Caco-2 (cell line): ENCODE results near the gene YBX2. TPM values are rescaled to one million over a fixed set of nuclear protein-coding genes. Genes with fewer than 3 reads are reported as not detected.

ENCODE experiments used
- BruUV-seq: library from RNA; stranded (reverse); fragments of 400-500 nt; replicated peaks from 2 replicates; lab custom pipeline; 2021; lab: Mats Ljungman, UMichigan
- CTCF ChIA-PET: fragments of 300-600 bp; sonication (Branson Sonifier 250); formaldehyde crosslinking; loops from one replicate; lab custom pipeline; 2022; ENCODE audit warnings: antibody characterized with exemption; lab: Charles Lee
- POLR2A ChIA-PET: fragments of 300-600 bp; sonication (Branson Sonifier 250); formaldehyde crosslinking; loops from one replicate; lab custom pipeline; 2022; ENCODE audit warnings: antibody characterized with exemption; lab: Charles Lee
- DNase-seq, 2 experiments: peaks; one replicate each; pipeline versions ENCODE4 v3.0.0 to v3.0.0-alpha.2; 2020 to 2022
- H3K27me3 ChIP-seq: replicated peaks from 2 replicates; pipeline ENCODE4 v1.6.0; 2011; ENCODE audit warnings: low read length; ENCODE audit not compliant: control insufficient read depth, insufficient read depth
- H3K36me3 ChIP-seq: 2 replicates; pipeline ENCODE4 v1.5.1; 2011; ENCODE audit warnings: low read length; ENCODE audit not compliant: control insufficient read depth, insufficient read depth
- H3K4me1 ChIP-seq: fragments of 250-450 bp; sonication (Bioruptor Pico); 2 replicates; pipeline ENCODE4 v1.5.1; 2020; ENCODE audit warnings: mild to moderate bottlenecking
- H3K4me3 ChIP-seq: 2 replicates; pipeline ENCODE4 v1.5.1; 2011; ENCODE audit warnings: low read depth, mild to moderate bottlenecking, control low read depth, low read length
- H3K9me3 ChIP-seq: fragments of 250-450 bp; sonication (Bioruptor Pico); 2 replicates; pipeline ENCODE4 v1.5.1; 2020; ENCODE audit warnings: mild to moderate bottlenecking, moderate library complexity
- H3K27ac Mint-ChIP-seq: one replicate; pipeline ENCODE4 v1.8.0; 2022; ENCODE audit warnings: mixed read lengths; ENCODE audit not compliant: unreplicated experiment
- H3K27me3 Mint-ChIP-seq: one replicate; pipeline ENCODE4 v1.8.0; 2022; ENCODE audit warnings: mixed read lengths; ENCODE audit not compliant: insufficient read depth, unreplicated experiment
- H3K36me3 Mint-ChIP-seq: one replicate; pipeline ENCODE4 v1.8.0; 2022; ENCODE audit warnings: mild to moderate bottlenecking, mixed read lengths; ENCODE audit not compliant: insufficient read depth, unreplicated experiment
- H3K4me1 Mint-ChIP-seq: one replicate; pipeline ENCODE4 v1.8.0; 2022; ENCODE audit warnings: low read depth, mixed read lengths; ENCODE audit not compliant: unreplicated experiment
- H3K4me3 Mint-ChIP-seq: one replicate; pipeline ENCODE4 v1.8.0; 2022; ENCODE audit warnings: mild to moderate bottlenecking, moderate library complexity, mixed read lengths; ENCODE audit not compliant: unreplicated experiment
- H3K9me3 Mint-ChIP-seq: one replicate; pipeline ENCODE4 v1.8.0; 2022; ENCODE audit warnings: mixed read lengths; ENCODE audit not compliant: unreplicated experiment
- CTCF ChIP-seq, 2 experiments: fragments of 200-600 bp in 1 of 2; IDR thresholded peaks; 1 replicate in 1 of 2; 2 replicates in 1 of 2; pipeline versions ENCODE4 v1.5.1 to v1.8.0; 2011 to 2022; ENCODE audit warnings: antibody characterized with exemption in 1 of 2, control low read depth in 1 of 2, inconsistent platforms in 1 of 2, low read depth in 1 of 2, low read length in 1 of 2, mild to moderate bottlenecking in 1 of 2, moderate library complexity in 1 of 2; ENCODE audit not compliant: insufficient read depth in 1 of 2, severe bottlenecking in 1 of 2, unreplicated experiment in 1 of 2
- intact Hi-C: fragments of 100-400 bp; cut with micrococcal nuclease; formaldehyde crosslinking; loops from one replicate; pipeline ENCODE4 v1.10.0; 2022; ENCODE audit not compliant: unreplicated experiment
- total RNA-seq: library from RNA; stranded (reverse); gene quantifications from 2 replicates; pipeline ENCODE4 v1.2.3, GENCODE V29; 2022

YBX2 gene
- total RNA-seq, 1 experiment from 2014 or later: 27.6 TPM

DNA sequence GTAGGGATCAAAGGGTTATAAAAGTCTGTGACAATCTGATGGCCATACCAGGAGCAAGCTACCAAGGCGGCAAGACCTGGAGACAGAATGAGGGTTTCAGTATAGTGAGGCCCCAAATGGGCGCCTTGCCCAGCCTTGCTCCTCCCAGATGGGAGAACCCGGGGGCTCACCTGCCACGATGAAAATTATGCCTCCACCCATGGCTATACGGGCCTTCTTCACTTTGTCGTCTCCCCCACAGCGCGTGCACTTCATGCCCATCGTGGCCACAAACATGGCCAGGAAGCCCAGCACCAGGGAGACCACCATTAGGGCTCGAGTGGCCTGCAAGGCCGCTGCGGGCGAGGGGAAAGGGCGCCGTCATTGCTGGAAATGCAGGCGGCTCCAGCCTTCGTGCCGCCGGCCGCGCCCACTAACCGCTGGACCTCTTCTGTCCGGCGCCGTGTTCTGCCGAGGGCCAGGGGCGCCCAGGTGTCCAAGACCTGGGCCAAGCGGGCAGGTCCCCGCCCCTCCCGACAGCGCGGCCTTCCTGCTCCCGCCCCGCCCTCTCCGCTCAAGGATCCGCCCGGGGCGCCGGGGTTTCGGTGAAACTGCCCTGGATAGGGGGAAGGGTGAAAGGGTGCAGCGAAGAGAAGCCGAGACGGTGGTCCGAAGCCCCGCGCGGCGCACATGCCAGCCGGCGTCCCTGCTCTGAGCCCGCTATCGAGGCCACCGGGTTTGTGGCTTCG, 33.6 kb downstream of the YBX2 start:
- Mint-ChIP-seq H3K27me3 (no peaks in the 10 kb centered on the region), H3K9me3 (no peaks in the 10 kb centered on the region), H3K27ac (peak overlapping the region; percentile 97), H3K4me3 (peak overlapping the region; percentile 99), H3K4me1 (peaks cover 9% of the 10 kb centered on the region), H3K36me3 (peaks cover 78% of the 10 kb centered on the region)
- POLR2A ChIA-PET: interaction anchor here (0.8 kb wide), 1 partner anchor 46 kb away, joined by 7 read pairs; no protein-coding TSS in a partner anchor
- CTCF ChIA-PET: no interaction called here
- H3K9me3 ChIP-seq: no peaks in the 10 kb centered on the region
- no TSS peak for BruUV-seq
- intact Hi-C loops: no loop called here
- H3K4me1 ChIP-seq: peaks cover 26% of the 10 kb centered on the region
- peaks cover 2% of the 10 kb centered on the region for H3K36me3 ChIP-seq
- peak; percentile 77 to 83 for DNase-seq
- no peak for TF ChIP-seq CTCF (IDR thresholded peaks at IDR 0.05; ENCODE audit: insufficient read depth in 1 of 2, low read depth in 1 of 2, low read length in 1 of 2, severe bottlenecking in 1 of 2, unreplicated experiment in 1 of 2)
- H3K27me3 ChIP-seq: no peaks in the 10 kb centered on the region
- peak overlapping the region; percentile 98 for H3K4me3 ChIP-seq

GRCh38 chr17:7260151-7260550, 34.3 kb downstream of the YBX2 start:
- intact Hi-C loops: no loop called here

DNA sequence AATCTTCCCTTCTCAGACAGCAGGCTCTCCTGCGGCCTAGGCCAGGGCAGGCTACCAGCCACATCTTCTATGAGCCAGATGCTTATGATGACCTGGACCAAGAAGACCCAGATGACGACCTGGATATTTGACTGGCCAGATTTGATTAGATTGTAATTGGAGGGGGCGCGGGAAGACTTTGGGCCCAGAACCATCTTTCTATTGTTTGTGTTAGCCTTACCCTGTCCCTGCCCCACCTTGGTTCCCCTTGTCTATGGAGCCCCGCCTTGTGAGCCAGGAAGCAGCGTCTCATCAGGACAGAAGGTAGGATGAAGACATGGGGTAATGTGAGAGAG, 34.9 kb downstream of the YBX2 start:
- ChIA-PET CTCF (no interaction called here), POLR2A (interaction anchor here (0.7 kb wide), 1 partner anchor 145 kb away, joined by 4 read pairs; the partner anchor contains the start of gene ASGR2)
- BruUV-seq: no TSS peak
- Mint-ChIP-seq H3K4me1 (peaks cover 9% of the 10 kb centered on the region), H3K4me3 (peak overlapping the region; percentile 99), H3K9me3 (no peaks in the 10 kb centered on the region), H3K27ac (no peak overlapping the region), H3K27me3 (no peaks in the 10 kb centered on the region), H3K36me3 (peaks cover 89% of the 10 kb centered on the region)
- no peak overlapping the region for H3K4me3 ChIP-seq
- H3K4me1 ChIP-seq: peaks cover 24% of the 10 kb centered on the region
- H3K9me3 ChIP-seq: no peaks in the 10 kb centered on the region
- no peaks in the 10 kb centered on the region for H3K27me3 ChIP-seq
- DNase-seq: no peak
- H3K36me3 ChIP-seq: peaks cover 2% of the 10 kb centered on the region
- intact Hi-C loops: no loop called here
- TF ChIP-seq CTCF (IDR thresholded peaks at IDR 0.05; ENCODE audit: insufficient read depth in 1 of 2, low read depth in 1 of 2, low read length in 1 of 2, severe bottlenecking in 1 of 2, unreplicated experiment in 1 of 2): no peak

More at GRCh38 chr17:7260151-7260550, 34.3 kb downstream of the YBX2 start:
- no peaks in the 10 kb centered on the region for H3K27me3 Mint-ChIP-seq
- Histone ChIP-seq H3K36me3 (peaks cover 2% of the 10 kb centered on the region), H3K4me3 (peak overlapping the region; percentile 98), H3K4me1 (peaks cover 26% of the 10 kb centered on the region), H3K27me3 (no peaks in the 10 kb centered on the region), H3K9me3 (no peaks in the 10 kb centered on the region)
- H3K36me3 Mint-ChIP-seq: peaks cover 83% of the 10 kb centered on the region
- H3K4me3 Mint-ChIP-seq: peak overlapping the region; percentile 99
- peak overlapping the region; percentile 97 for H3K27ac Mint-ChIP-seq
- ChIA-PET CTCF (no interaction called here), POLR2A (no interaction called here)
- peaks cover 9% of the 10 kb centered on the region for H3K4me1 Mint-ChIP-seq
- no TSS peak for BruUV-seq
- no peaks in the 10 kb centered on the region for H3K9me3 Mint-ChIP-seq
- no peak for DNase-seq
- TF ChIP-seq CTCF (IDR thresholded peaks at IDR 0.05; ENCODE audit: insufficient read depth in 1 of 2, low read depth in 1 of 2, low read length in 1 of 2, severe bottlenecking in 1 of 2, unreplicated experiment in 1 of 2): no peak
